ENCODE measurements around the gene GOLGB1.

- TF ChIP-seq CTCF (conservative IDR thresholded peaks at IDR 0.05; ENCODE audit: low read length) (no peak), EZH2phosphoT487 (IDR thresholded peaks at IDR 0.05; ENCODE audit: borderline replicate concordance, low read depth, low read length) (no peak)
Measured at GRCh38 chr3:121736112-121736511, 13.4 kb downstream of the GOLGB1 start.

Data from OCI-LY7 (cell line).